ENCODE measurements around the gene CCDC71.

Gene CCDC71

DNA sequence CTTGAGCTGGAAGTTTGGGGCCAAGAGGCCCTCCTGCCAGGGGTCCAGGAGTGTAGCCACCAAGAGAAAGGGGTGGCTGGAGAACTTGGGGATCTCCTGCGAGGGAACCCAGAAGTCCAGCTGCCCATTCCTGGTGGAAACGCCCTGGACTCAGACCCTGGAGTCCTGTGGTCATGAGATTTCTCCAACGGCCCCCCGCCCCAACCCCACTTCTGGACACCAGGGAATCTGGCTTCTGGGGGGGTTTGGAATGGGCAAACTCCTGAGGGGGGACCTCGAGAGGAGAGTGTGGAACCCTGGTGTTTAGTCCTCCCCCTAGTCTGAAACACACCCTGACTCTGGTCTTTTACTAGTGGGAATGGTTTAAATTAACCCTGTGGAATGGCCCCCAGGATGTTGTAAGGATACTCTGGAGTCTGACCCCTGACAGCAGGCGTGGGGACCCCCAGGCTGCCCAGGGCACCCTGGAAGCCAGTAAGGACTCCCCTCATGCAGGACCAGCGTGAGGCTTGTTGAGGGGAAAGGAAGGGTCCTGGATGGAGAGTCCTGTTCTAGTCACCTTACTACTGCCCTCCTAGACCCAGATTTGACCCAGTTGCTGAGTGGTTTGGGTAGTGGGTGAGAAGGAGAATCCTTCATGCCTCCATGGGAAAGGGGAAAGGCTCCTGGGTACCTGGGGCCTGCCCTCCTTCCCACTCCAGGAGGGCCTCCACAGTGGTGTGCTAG lies 5.8 kb upstream of the CCDC71 start:
- Histone ChIP-seq H3K27ac (peak overlapping the region in 20 of 21 experiments; percentile 64 to 87 (median 82)), H3K4me3 (peak overlapping the region; percentile 58 to 77 (median 65))

DNA sequence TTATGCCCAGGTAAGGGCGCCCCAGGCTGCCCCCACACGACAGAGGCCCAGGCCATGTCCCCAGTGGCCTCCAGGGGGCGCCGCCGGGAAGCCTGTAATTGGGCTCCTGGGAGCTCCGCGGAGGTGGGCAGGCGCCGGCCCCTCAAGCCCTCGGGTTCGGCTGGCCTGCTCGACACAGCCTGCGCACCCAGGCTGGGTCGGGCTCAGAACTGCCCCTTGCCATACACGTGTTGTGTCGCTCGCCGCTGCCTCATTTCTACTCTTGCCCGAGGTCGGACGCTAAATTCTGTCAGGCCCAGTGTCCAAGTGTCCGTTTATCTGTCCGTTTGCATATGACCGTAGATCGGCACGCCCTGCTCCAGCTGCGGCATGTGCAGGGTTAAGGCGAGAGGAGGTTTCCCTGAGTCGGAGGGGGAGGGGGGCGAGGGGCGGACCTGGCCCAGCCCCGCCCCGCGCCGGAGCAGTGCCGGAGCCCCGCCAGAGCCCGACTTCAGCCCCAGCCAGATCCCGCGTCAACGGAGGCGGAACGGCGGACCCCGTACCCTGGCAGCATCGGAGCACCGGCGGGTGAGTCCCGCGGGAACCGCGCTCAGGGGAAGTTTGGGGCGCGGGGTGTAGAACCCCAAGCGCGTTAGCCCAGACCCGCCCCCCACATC lies 5.1 kb upstream of the CCDC71 start, which contains the start of gene KLHDC8B:
TSS of gene KLHDC8B (plus strand) at position 480 of the 656 bp plus-strand sequence. CDS start 1,172 bp downstream, outside the sequence.
- Histone ChIP-seq H3K4me3 (peak within 1 kb of the TSS; percentile 58 to 77 (median 65)), H3K27ac (peak within 1 kb of the TSS; percentile 19 to 87 (median 82))

- H3K27ac ChIP-seq = peak overlapping the region; percentile 19 to 87 (median 82)
- H3K4me3 ChIP-seq = peak overlapping the region; percentile 58 to 77 (median 65)
Observed at GRCh38 chr3:49170744-49171118, 4.6 kb upstream of the CCDC71 start.

- H3K4me3 ChIP-seq = peak overlapping the region in 3 of 7 experiments; percentile 84 to 97 (median 93)
Observed at GRCh38 chr3:49166752-49167556, 823 bp upstream of the CCDC71 start.

DNA sequence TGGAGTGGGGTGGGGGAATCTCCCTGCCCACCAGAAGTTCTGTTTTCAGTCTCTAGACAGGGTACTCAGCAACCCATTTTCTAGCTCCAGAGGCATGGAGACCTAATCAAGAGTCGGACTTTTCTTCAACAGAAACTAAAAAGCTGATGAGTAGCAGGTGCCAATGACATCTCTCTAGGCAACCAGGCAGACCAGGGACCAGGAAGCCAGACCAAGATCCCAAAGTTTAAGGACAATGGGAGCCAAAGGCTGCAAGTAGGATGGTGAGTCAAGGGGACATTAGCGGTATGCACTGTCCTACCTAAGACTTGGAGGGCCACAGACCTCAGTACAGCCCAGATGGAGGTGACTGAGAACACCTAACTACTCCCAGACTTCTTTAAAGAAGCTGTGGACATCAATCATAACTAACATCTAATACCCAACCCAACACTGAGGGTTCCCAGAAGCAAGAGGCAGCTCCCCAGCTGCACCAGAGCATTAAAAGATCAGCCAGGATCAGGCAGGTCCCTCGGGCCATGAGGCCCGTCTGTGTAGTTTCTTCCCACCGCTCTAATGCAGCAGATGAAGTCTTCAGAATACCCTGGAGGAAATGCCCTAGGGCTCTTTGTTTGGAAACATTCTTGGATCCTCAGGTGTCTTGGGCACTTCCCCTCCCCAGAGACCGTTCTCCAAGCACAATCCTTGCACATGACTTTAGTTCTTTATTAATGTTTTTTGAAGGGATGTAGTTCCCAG lies 979 bp downstream of the CCDC71 start:
- H3K4me3 ChIP-seq = peak overlapping the region; percentile 69 to 97 (median 86)
- peak overlapping the region in 19 of 21 experiments; percentile 80 to 97 (median 92) for H3K27ac ChIP-seq

More at GRCh38 chr3:49166752-49167556, 823 bp upstream of the CCDC71 start:
- peak overlapping the region in 6 of 21 experiments; percentile 87 to 94 (median 90) for H3K27ac ChIP-seq

DNA sequence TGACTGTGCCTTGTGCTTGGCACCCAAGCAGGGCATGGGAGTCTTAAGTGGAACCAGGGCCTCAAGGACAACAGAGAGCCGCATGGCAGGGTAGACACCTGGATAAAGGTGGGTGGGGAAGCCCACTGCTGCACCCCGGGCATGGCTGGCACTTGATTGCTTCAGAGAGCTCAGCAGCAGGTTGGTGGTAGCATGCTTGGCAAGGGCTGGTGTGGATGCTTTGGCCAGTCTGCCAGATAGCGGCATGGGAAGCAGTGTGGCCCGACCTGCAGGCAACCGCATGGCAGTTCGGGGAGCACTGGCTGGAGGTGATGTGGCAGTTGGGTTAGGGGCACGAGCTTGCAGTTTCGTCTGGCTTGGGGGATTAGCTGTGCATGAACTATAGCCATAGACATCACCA lies 2.5 kb downstream of the CCDC71 start:
- no peak overlapping the region for H3K27ac ChIP-seq
- H3K4me3 ChIP-seq = no peak overlapping the region

GRCh38 chr3:49162751-49163419 lies 3.2 kb downstream of the CCDC71 start:
- Histone ChIP-seq H3K4me3 (no peak overlapping the region), H3K27ac (no peak overlapping the region)

DNA sequence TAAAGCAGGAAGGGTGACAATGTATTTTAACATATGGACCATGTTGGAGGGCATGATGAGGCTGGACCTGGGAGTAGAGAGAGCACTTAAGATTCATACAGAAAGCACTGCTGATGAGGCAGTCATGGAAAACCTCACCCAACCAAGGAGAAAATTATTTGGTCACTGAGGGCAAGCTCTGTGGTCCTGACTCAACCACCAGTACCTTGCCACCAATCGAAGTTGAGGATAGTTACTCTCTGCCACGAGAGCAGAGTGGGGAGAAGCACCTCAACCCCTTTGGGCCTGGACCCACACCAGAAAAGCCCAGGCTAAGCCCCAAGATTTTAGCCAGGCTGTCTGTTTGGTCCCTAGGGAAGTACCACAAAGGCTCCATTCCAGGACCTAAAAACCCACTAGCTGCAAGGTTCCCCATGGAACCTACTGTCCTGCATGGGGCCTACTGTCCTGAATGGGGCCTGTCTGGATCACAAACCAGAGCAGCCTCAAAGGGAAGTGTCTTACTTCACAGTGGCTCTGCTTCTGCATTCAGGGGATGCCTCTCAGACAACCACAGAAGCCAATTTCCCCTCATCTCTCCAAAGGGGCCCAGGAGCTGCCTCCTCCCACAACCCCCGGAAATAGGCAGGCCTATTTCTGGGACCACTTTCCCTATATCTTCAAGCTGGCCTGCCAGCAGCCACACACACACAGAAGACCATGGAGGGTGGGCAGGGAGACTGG lies 4.2 kb downstream of the CCDC71 start:
- Histone ChIP-seq H3K4me3 (no peak overlapping the region), H3K27ac (peak overlapping the region in 1 of 21 experiments; percentile 47)

- H3K27ac ChIP-seq = no peak overlapping the region
- no peak overlapping the region for H3K4me3 ChIP-seq
Observed at GRCh38 chr3:49161197-49161596, 4.9 kb downstream of the CCDC71 start.

GRCh38 chr3:49158792-49159191 lies 7.3 kb downstream of the CCDC71 start:
- no peak overlapping the region for H3K27ac ChIP-seq

DNA sequence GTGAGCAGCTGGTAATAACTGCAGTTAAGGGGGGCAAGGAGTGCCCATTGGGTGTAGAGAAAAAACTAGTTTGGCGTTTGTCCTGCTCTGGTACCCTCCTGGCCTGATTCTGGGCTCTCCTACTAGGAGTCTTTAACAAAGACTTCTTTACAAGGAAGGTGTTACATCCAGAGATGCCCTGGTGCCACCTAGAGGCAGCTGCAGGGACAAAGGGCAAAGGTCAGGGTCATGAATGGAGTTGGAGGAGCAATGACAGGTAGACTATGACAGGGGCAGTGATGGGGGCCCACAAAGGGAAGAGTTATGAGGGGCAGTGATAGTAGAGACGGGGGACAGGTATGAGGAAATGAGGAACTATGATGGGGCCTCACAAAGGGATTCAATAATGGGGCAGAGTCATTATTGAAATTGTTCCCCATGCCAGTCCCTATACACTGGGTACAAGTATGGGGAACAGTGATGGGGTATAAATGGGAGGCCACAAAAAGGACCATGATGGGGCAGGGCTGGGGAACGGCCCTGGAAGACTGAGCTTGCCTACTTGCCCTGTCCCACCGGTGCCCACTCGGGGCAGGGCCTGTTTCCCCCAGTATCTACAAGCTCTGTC lies 7.9 kb downstream of the CCDC71 start:
- H3K27ac ChIP-seq = no peak overlapping the region
- no peak overlapping the region for H3K4me3 ChIP-seq

More at GRCh38 chr3:49158792-49159191, 7.3 kb downstream of the CCDC71 start:
- H3K4me3 ChIP-seq = no peak overlapping the region

DNA sequence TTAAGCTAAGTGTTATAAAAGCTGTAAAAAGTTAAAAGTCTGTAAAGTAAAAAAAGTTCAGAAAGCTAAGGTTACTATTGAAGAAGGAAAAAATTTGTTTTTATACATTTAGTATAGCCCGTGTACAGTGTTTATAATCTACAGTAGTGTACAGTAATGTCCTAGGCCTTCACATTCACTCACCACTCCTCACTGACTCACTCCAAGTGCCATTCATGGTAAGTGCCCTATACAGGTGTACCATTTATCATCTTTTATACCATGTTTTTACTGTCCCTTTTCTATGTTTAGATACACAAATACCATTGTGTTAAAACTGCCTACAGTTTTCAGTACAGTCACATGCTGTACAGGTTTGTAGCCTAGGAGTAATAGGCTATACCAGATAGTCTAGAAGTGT lies 8.8 kb downstream of the CCDC71 start:
- H3K27ac ChIP-seq = no peak overlapping the region
- H3K4me3 ChIP-seq = no peak overlapping the region

DNA sequence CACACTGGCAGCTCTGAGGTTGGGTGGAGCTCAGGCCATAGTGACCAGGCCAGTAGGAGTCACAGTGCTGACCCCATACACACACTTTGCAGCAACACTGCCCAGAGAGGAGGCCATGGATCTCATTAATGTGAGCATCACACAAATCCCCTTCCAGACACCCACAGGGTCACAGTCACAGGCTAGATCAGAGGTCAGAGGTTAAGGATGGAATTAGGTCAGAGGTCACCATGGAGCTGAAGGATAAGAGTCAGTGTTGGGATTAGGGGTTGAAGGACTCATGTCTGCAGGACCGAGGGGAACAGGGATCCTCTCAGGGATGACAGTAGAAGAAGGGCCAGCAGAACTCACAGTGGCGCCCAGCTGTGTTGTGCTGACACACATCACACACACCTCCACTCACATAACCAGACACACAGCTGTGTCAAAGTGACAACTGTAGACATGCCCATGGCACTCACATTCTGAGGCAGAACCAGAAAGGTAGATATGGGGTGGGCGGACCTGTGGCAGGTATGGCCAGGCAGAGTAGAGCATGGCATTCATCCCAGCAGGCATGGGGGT lies 12.7 kb downstream of the CCDC71 start:
- Histone ChIP-seq H3K27ac (no peak overlapping the region), H3K4me3 (no peak overlapping the region)

- Histone ChIP-seq H3K27ac (no peak overlapping the region), H3K4me3 (no peak overlapping the region)
Observed at GRCh38 chr3:49151610-49152009, 14.5 kb downstream of the CCDC71 start.

- no peak overlapping the region for H3K4me3 ChIP-seq
- no peak overlapping the region for H3K27ac ChIP-seq
Observed at GRCh38 chr3:49148159-49148558, 18.0 kb downstream of the CCDC71 start.

- Histone ChIP-seq H3K4me3 (no peak overlapping the region), H3K27ac (no peak overlapping the region)
Observed at GRCh38 chr3:49140080-49140479, 26.1 kb downstream of the CCDC71 start.

GRCh38 chr3:49135499-49135898 lies 30.6 kb downstream of the CCDC71 start:
- H3K27ac ChIP-seq = no peak overlapping the region
- H3K4me3 ChIP-seq = no peak overlapping the region
